GM18508 (cell line): ENCODE results near the gene AAK1.

Experiments used
- ATAC-seq: cut with Tn5 transposase; IDR thresholded peaks from one replicate; pipeline ENCODE4 v1.9.1; 2021; ENCODE audit warnings: moderate number of reproducible peaks; ENCODE audit not compliant: insufficient read depth, unreplicated experiment

Gene AAK1

GRCh38 chr2:69509011-69509749, 134.4 kb downstream of the AAK1 start:
- ATAC-seq: no peak

GRCh38 chr2:69505710-69506109, 137.8 kb downstream of the AAK1 start:
- ATAC-seq: no peak

GRCh38 chr2:69501301-69501700, 142.2 kb downstream of the AAK1 start:
- no peak for ATAC-seq

- no peak for ATAC-seq
Measured at GRCh38 chr2:69499966-69500365, 143.6 kb downstream of the AAK1 start.

GRCh38 chr2:69499242-69499641, 144.3 kb downstream of the AAK1 start:
- ATAC-seq: no peak

GRCh38 chr2:69495861-69496260, 147.7 kb downstream of the AAK1 start:
- no peak for ATAC-seq

GRCh38 chr2:69495008-69495407, 148.5 kb downstream of the AAK1 start:
- ATAC-seq: no peak

- no peak for ATAC-seq
Measured at GRCh38 chr2:69494126-69494525, 149.4 kb downstream of the AAK1 start.

GRCh38 chr2:69493268-69493667, 150.3 kb downstream of the AAK1 start:
- ATAC-seq: no peak

- no peak for ATAC-seq
Measured at GRCh38 chr2:69491864-69492263, 151.7 kb downstream of the AAK1 start.

- no peak for ATAC-seq
Measured at GRCh38 chr2:69490486-69490885, 153.1 kb downstream of the AAK1 start.

- no peak for ATAC-seq
Measured at GRCh38 chr2:69489793-69490192, 153.7 kb downstream of the AAK1 start.

- no peak for ATAC-seq
Measured at GRCh38 chr2:69483696-69484095, 159.8 kb downstream of the AAK1 start.

GRCh38 chr2:69483024-69483423, 160.5 kb downstream of the AAK1 start:
- ATAC-seq: no peak

- ATAC-seq: no peak
Measured at GRCh38 chr2:69482471-69482870, 161.1 kb downstream of the AAK1 start.

GRCh38 chr2:69481421-69481820, 162.1 kb downstream of the AAK1 start:
- no peak for ATAC-seq

- no peak for ATAC-seq
Measured at GRCh38 chr2:69477627-69478026, 165.9 kb downstream of the AAK1 start.

- ATAC-seq: no peak
Measured at GRCh38 chr2:69474688-69475087, 168.9 kb downstream of the AAK1 start.

- ATAC-seq: no peak
Measured at GRCh38 chr2:69471793-69472192, 171.7 kb downstream of the AAK1 start.

- ATAC-seq: no peak
Measured at GRCh38 chr2:69470911-69471310, 172.6 kb downstream of the AAK1 start.

GRCh38 chr2:69469784-69470183, 173.8 kb downstream of the AAK1 start:
- no peak for ATAC-seq

- no peak for ATAC-seq
Measured at GRCh38 chr2:69469375-69469774, 174.2 kb downstream of the AAK1 start.

GRCh38 chr2:69466728-69467127, 176.8 kb downstream of the AAK1 start:
- no peak for ATAC-seq
